Keratinocyte (primary cell): ENCODE results near the gene ZNF232.
"Not testable (repeated sequence)": the region's sequence is repeated elsewhere in the genome, so short reads cannot be mapped to it uniquely, and the experiment has no call there.

Source experiments
- CTCF ChIP-seq, 3 experiments: IDR thresholded peaks in 1 of 3; conservative IDR thresholded peaks in 1 of 3; optimal IDR thresholded peaks in 1 of 3; 2 replicates in 2 of 3; 3 replicates in 1 of 3; pipeline versions ENCODE3 to v1.5.1; 2011; ENCODE audit warnings: low read length in 3 of 3, mild to moderate bottlenecking in 3 of 3, moderate library complexity in 2 of 3, control low read depth in 1 of 3, inconsistent platforms in 1 of 3; ENCODE audit not compliant: insufficient read depth in 2 of 3; ENCODE audit errors: extremely low read depth in 1 of 3
- EZH2 ChIP-seq: IDR thresholded peaks from one replicate; pipeline ENCODE4 v1.6.1; 2012; ENCODE audit warnings: inconsistent platforms, mild to moderate bottlenecking, low read length, moderate library complexity

DNA sequence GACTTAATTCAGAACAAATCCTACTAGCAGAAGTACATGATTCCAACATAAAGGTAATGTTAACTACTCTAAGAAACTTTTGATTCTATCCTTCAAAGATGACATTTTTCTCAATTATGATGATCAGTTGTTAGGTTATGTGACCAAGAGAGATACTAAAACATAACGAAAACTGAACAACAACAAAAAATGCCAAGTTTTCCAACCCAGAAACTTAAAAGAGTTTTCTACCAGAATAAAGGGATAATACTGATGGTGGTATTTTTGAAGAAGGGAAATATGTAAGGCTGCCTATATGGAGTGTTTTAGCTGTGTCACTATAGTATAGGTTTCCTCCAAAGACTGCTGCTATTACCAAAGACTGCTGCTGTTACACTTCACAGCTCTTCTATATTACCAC is 34.4 kb upstream of the ZNF232 start:
- not testable (repeated sequence) for TF ChIP-seq CTCF (optimal IDR thresholded peaks at IDR 0.05 in 1 of 3, IDR thresholded peaks at IDR 0.05 in 1 of 3, conservative IDR thresholded peaks at IDR 0.05 in 1 of 3; ENCODE audit: extremely low read depth in 1 of 3, insufficient read depth in 2 of 3, low read length in 3 of 3); EZH2
